HG02973 (cell line): ENCODE results near the gene BCDIN3D.
"Not testable (repeated sequence)": the region's sequence is repeated elsewhere in the genome, so short reads cannot be mapped to it uniquely, and the experiment has no call there.

Experiments
- ATAC-seq: cut with Tn5 transposase; IDR thresholded peaks from one replicate; pipeline ENCODE4 v1.9.1; 2021; ENCODE audit warnings: moderate library complexity; ENCODE audit not compliant: unreplicated experiment

BCDIN3D gene

GRCh38 chr12:49877066-49877465, 34.2 kb upstream of the BCDIN3D start:
- ATAC-seq = no peak

DNA sequence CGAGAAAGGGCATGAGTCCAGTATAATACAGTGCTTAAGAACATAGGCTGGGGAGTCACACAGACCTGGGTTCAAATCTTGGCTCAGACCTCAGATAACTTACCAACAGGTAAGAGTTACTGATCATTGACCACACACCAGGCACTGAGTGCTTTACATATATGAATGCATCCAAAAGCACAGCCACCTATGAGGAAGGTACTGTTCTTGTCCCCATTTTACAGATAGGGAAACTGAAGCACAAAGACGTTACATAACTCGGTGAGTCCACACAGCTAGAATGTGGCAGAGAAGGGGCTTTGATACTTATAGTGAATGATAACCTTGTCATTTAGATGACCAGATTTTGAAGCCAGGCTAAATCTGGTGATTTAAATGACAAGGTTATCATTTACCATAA, 33.2 kb upstream of the BCDIN3D start:
- ATAC-seq = no peak

- ATAC-seq = no peak
Measured at GRCh38 chr12:49875115-49875720, 32.3 kb upstream of the BCDIN3D start.

DNA sequence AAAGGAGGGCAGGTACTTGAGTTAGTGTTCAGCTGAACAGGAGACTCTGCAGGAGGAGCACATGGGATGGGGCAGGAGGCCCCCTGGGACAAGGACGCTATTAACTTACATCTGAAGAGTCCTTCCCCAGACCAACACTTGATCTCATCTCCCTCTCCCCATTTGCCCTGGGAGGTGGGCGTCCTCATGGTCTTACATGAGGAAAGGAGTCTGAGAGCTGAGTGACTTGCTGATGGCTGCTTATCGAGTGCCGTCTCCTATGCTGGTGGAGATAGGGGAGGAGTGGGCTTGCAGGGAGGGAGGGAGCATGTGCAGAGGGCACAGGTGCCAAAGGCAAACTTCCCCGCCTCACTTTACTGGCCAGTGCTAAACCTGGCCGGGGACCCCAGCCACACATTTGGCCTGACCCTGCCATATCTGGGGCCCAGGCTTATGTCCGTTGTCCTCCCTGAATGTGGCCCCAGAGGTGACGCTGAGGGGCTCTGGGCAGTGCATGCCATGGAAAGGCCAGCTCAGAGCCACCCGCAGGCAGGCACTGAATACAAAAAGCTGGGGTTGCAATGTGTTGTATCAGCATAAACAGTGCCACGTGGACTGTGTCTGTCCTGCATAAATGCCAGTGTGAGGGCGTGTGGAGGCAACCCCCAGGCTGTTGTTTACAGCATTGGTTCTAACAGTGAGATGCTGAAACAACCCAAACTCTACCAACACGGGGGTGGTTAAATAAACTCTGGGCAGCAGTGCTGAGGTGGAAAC, 31.4 kb upstream of the BCDIN3D start:
- no peak for ATAC-seq

DNA sequence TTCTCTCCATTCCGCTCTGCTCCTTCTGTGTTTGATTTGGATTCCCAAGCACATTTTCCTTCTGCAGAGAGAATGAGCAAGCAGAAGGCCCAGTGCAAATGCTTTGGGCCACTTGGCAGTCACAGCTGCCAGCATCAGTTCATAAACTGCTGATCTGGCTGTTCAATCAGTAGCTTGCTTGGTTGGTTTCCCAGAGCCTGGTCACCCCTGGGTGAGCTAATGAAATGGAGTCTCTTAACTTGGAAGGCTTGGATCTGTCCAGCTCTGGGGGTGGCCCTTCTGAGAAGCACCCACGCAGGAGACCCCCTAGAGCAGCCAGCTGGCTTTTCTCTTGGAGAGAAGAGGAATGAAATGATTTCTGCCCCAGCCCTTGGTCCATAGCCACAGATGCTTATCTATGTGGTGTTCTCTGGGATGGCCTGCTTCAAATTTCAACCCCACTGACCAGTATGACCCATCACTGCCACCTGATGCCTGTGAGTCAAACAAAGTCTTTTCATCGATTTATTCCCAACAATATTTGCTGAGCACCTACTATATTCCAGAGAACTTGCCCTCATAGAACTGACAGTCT, 30.5 kb upstream of the BCDIN3D start:
- ATAC-seq = no peak

GRCh38 chr12:49872781-49873181, 29.9 kb upstream of the BCDIN3D start:
- ATAC-seq = no peak

DNA sequence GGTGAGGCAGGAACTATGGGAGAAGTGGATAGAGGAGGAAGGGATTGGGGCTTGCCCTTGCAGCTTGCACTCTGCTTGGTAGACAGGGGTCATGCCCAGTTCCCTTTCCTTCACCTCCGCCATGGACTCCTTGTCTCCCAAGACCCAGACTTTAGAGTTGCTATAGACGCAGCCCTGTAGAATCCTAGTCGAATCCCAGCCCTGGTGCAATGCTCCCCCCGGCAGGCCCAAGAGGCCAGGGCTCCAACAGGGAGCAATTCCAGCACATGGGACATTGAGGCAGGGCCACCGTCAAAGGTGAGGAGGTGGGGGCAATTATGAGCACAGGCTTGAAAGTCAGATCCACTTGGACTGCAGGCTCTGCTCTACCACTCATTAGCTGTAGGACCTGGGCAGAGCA, 29.5 kb upstream of the BCDIN3D start:
- no peak for ATAC-seq

DNA sequence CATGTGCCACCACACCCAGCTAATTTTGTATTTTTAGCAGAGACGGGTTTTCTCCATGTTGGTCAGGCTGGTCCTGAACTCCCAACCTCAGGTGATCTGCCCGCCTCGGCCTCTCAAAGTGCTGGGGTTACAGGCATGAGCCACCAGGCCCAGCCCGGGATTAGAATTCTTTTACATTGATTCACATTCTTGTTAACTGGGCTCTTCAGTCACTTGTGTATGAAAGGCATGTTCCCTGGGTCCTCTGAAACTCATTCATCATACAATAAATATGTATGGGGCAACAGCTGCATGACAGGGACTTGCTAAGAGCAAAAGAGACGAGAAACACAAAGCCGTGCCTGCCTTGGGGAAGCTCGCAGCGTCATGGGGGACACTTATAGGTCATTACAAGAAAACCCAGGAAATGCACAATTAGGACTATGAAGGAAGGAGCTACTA, 28.9 kb upstream of the BCDIN3D start:
- not testable (repeated sequence) for ATAC-seq

DNA sequence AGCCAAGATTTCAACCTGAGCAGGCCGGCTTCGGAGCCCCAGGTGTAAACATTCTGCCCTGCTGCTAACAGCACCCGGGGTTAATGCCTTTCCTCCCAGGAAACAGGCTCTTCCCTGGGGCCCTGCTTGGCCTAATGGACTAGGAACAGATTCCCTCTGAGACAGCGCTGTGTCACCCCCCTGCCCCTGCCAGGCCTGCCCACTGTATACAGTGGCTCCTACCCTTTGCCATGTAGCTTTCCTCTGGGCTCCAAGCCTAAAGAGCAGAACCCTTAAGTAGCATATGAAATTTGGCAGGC, 28.3 kb upstream of the BCDIN3D start:
- no peak for ATAC-seq

GRCh38 chr12:49870501-49871262, 27.8 kb upstream of the BCDIN3D start:
- no peak for ATAC-seq

- no peak for ATAC-seq
Measured at GRCh38 chr12:49869816-49870500, 27.1 kb upstream of the BCDIN3D start.

- ATAC-seq = no peak
Measured at GRCh38 chr12:49868952-49869815, 26.3 kb upstream of the BCDIN3D start.

DNA sequence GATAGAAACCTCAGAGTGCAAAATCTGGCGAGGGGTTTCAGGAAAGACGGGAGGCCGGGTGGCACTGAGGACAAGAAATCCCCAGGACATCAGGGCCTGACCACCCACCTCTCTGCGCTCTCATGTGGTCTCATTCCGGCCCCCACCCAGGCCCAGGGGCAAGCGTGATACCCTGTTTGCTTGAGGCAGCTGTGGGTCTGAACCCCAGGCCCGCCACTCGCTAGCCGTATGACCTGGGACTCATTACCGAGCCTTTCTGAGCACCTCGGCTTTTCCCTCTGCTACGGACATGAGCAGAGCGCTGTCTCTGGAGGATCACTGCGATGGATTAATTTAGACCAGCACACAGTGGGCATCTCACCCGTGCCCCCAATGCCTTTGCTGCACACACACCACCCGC, 25.5 kb upstream of the BCDIN3D start:
- no peak for ATAC-seq

DNA sequence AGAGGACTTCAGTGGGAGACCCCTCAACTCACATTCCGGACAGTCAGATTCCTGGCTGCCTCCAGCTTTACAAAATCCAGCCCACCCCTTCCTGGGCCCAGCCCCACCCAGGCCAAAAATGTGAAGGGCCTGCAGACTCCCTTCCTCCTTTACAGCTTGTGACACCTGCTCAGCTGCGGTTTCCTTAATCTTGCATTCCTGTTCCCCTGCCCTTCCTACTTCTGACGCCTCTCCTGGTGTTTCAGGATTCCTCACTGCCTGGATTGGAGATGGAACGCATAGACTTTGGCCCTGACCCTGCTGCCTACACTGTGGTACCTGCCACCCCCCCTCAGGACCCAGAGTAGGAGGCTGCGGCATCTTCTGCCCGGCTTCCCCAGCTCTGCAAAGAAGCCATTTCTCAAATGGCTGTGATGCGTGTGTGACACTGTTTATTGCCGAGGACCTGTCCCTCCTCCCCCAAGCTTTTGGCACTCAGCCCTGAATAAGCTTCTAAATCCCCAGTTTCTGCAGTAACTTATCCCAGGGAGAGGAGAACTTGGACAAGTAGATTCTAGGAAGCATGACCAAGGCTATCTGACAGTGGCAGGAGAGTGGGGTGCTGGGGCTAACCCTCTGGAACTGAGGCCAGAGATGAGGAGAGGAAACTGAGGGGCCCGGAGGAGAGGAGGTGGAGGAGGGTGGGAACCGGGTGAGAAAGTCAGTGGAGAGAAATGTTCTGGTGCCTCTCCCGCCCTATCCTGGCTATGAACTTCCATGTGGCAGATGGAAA, 24.9 kb upstream of the BCDIN3D start:
- ATAC-seq = no peak

DNA sequence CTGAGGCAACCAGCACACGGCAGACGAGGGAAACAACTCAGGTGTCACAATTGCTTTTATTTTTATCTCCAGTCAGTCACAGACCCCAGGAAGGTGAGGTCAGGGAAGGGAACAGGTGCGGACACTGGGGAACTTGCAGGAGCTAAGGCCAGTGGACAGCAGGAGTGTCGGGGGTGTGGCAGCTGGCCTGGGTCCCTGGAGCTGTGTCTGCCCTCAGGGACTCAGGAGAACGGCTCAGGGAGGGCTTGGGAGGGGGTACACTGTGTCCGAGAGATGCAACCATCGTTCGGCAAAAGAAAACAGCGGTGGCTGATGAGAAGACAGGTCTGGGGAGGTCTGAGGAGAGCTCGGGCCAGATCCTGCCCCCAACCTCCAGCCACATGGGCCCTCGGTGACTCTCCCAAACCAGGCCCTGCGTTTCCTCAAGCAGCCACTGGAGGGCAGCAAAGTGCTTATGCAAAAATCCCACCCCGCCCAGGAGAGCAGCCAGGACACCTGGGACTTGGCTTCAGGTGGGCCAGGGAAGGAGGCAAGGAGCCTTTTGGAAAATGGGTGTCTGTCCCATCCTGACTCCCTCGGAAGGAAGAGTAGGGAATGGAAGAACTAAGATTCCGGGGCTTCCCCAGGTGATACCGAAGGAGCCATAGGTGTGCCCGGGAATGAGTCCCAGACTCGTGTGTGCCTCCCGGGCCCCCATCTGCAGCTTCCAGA, 24.1 kb upstream of the BCDIN3D start:
- ATAC-seq = no peak

DNA sequence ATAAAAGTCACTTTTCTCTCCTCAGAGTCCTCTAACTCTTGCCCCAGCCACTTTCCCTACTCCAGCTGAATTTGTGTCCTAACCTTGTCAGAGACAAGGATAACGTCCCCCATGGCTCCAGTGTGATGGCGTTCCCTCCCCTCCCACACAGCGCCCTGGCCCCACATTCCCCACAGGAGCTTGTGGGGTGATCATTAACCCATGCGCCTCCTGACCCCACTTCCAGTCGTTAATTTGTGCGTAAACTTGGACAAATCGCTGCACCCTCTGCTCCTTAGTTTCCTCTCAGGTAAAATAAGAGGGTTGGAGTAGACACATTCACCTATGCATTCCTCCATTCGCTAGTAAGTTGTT, 22.9 kb upstream of the BCDIN3D start:
- ATAC-seq = no peak

- no peak for ATAC-seq
Measured at GRCh38 chr12:49865109-49865781, 22.3 kb upstream of the BCDIN3D start.

DNA sequence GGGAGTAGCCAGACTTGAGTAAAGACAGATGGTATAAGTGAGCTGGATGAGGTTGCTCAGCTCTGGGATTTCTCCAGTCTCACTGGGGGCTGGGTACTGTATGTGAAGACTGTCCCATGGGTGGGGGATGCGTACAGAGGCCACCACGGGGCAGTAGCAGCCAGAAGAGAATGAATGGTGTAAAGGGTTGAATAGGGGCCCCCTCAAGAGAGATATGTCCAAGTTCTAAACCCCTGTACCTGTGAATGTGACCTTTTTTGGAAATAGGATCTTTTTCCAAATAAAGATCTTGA, 21.8 kb upstream of the BCDIN3D start:
- ATAC-seq = no peak
